A549 (cell line): ENCODE data around the gene IDH2.
"Not testable (repeated sequence)": the region's sequence is repeated elsewhere in the genome, so short reads cannot be mapped to it uniquely, and the experiment has no call there.

ENCODE experiments used
- EP300 ChIP-seq, 2 experiments: fragments of >200 bp; sonication (Bioruptor Twin); formaldehyde crosslinking; IDR thresholded peaks; 2 replicates in 1 of 2; 3 replicates in 1 of 2; pipeline ENCODE4 v1.6.1; 2016 to 2017
- POLR2A ChIP-seq: IDR thresholded peaks from 2 replicates; pipeline ENCODE4 v1.6.1; 2012; ENCODE audit warnings: mild to moderate bottlenecking, low read length
- RAD21 ChIP-seq, 2 experiments: fragments of >200 bp in 1 of 2; sonication (Bioruptor Twin) in 1 of 2; formaldehyde crosslinking in 1 of 2; IDR thresholded peaks in 1 of 2; conservative IDR thresholded peaks in 1 of 2; 2 replicates in 1 of 2; 3 replicates in 1 of 2; pipeline ENCODE4 v1.6.1; 2012 to 2018; ENCODE audit warnings: inconsistent platforms in 1 of 2
- TF ChIP-seq, protein P1 (sequence below): fragments of >200 bp; sonication (Bioruptor Twin); formaldehyde crosslinking; IDR thresholded peaks from 3 replicates; pipeline ENCODE4 v1.5.1; 2016
- TF ChIP-seq, protein P2 (sequence below): fragments of 200-600 bp; sonication (generic); IDR thresholded peaks from 2 replicates; pipeline ENCODE4 v1.6.1; 2016; ENCODE audit warnings: antibody characterized with exemption, mild to moderate bottlenecking, moderate library complexity

DNA sequence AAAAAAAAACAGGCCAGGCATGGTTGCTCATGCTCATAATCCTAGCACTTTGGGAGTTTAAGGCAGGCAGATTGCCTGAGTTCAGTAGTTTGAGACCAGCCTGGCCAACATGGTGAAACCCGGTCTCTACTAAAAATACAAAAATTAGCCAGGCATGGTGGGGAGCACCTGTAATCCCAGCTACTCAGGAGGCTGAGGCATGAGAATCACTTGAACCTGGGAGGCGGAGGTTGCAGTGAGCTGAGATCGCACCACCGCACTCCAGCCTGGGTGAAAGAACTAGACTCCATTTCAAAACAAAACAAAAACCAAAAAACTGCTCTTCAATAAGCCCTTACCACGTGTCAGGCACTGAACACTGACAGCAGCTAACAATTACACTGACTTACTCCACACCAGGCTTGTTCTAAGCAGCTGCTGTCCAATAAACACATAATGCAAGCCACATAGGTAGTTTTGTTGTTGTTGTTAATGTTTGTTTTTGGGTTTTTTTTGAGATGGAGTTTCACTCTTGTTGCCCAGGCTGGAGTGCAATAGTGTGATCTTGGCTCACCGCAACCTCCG lies 44.0 kb upstream of the IDH2 start:
- not testable (repeated sequence) for TF ChIP-seq EP300 (IDR thresholded peaks at IDR 0.05); RAD21 (conservative IDR thresholded peaks at IDR 0.05 in 1 of 2, IDR thresholded peaks at IDR 0.05 in 1 of 2); POLR2A
- TF ChIP-seq, protein P1, sequence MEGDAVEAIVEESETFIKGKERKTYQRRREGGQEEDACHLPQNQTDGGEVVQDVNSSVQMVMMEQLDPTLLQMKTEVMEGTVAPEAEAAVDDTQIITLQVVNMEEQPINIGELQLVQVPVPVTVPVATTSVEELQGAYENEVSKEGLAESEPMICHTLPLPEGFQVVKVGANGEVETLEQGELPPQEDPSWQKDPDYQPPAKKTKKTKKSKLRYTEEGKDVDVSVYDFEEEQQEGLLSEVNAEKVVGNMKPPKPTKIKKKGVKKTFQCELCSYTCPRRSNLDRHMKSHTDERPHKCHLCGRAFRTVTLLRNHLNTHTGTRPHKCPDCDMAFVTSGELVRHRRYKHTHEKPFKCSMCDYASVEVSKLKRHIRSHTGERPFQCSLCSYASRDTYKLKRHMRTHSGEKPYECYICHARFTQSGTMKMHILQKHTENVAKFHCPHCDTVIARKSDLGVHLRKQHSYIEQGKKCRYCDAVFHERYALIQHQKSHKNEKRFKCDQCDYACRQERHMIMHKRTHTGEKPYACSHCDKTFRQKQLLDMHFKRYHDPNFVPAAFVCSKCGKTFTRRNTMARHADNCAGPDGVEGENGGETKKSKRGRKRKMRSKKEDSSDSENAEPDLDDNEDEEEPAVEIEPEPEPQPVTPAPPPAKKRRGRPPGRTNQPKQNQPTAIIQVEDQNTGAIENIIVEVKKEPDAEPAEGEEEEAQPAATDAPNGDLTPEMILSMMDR, result not testable (repeated sequence)
- TF ChIP-seq, protein P2, sequence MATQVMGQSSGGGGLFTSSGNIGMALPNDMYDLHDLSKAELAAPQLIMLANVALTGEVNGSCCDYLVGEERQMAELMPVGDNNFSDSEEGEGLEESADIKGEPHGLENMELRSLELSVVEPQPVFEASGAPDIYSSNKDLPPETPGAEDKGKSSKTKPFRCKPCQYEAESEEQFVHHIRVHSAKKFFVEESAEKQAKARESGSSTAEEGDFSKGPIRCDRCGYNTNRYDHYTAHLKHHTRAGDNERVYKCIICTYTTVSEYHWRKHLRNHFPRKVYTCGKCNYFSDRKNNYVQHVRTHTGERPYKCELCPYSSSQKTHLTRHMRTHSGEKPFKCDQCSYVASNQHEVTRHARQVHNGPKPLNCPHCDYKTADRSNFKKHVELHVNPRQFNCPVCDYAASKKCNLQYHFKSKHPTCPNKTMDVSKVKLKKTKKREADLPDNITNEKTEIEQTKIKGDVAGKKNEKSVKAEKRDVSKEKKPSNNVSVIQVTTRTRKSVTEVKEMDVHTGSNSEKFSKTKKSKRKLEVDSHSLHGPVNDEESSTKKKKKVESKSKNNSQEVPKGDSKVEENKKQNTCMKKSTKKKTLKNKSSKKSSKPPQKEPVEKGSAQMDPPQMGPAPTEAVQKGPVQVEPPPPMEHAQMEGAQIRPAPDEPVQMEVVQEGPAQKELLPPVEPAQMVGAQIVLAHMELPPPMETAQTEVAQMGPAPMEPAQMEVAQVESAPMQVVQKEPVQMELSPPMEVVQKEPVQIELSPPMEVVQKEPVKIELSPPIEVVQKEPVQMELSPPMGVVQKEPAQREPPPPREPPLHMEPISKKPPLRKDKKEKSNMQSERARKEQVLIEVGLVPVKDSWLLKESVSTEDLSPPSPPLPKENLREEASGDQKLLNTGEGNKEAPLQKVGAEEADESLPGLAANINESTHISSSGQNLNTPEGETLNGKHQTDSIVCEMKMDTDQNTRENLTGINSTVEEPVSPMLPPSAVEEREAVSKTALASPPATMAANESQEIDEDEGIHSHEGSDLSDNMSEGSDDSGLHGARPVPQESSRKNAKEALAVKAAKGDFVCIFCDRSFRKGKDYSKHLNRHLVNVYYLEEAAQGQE, result not testable (repeated sequence)
